HepG2 (cell line): ENCODE results near the gene PSMA7. TPM values are rescaled to one million over a fixed set of nuclear protein-coding genes. Genes with fewer than 3 reads are reported as not detected.

Source experiments
- ATF4 ChIP-seq, 2 experiments: fragments of 450-650 bp in 1 of 2; sonication (generic) in 1 of 2; formaldehyde crosslinking; IDR thresholded peaks; 2 replicates each; pipeline versions ENCODE4 v1.5.0 to v1.8.0; 2020 to 2022; ENCODE audit warnings: mild to moderate bottlenecking in 1 of 2, missing genetic modification reagents in 1 of 2
- BCLAF1 ChIP-seq: fragments of 450-650 bp; IDR thresholded peaks from 2 replicates; pipeline ENCODE4 v1.6.1; 2017; ENCODE audit warnings: mild to moderate bottlenecking
- GATAD1 ChIP-seq: IDR thresholded peaks from 2 replicates; pipeline ENCODE4 v1.6.1; 2016; ENCODE audit warnings: missing genetic modification reagents, missing compliant biosample characterization
- NFATC3 ChIP-seq: sonication (generic); formaldehyde crosslinking; IDR thresholded peaks from 2 replicates; pipeline ENCODE4 v1.5.1; 2020; ENCODE audit warnings: mild to moderate bottlenecking, missing genetic modification reagents
- PRDM10 ChIP-seq: sonication (generic); formaldehyde crosslinking; IDR thresholded peaks from 2 replicates; pipeline ENCODE4 v1.4.0; 2020; ENCODE audit warnings: low read depth, missing genetic modification reagents
- PRDM4 ChIP-seq: sonication (generic); formaldehyde crosslinking; IDR thresholded peaks from 2 replicates; pipeline ENCODE4 v1.9.0; 2021; ENCODE audit warnings: missing genetic modification reagents, borderline replicate concordance
- RAD21 ChIP-seq: fragments of 450-650 bp; formaldehyde crosslinking; IDR thresholded peaks from 2 replicates; pipeline ENCODE4 v1.5.0; 2020; ENCODE audit warnings: mild to moderate bottlenecking
- SNRNP70 ChIP-seq: fragments of 200-400 bp; formaldehyde crosslinking; IDR thresholded peaks from 2 replicates; pipeline ENCODE4 v1.6.1; 2017; ENCODE audit warnings: mild to moderate bottlenecking, low read depth, low read length, moderate library complexity
- TGIF2 ChIP-seq: IDR thresholded peaks from 2 replicates; pipeline ENCODE4 v1.6.1; 2016; ENCODE audit warnings: control low read depth, missing compliant biosample characterization
- USF2 ChIP-seq, 2 experiments: sonication (generic) in 1 of 2; formaldehyde crosslinking in 1 of 2; IDR thresholded peaks; 2 replicates each; pipeline versions ENCODE4 v1.5.1 to v1.6.1; 2011 to 2020; ENCODE audit warnings: borderline replicate concordance in 1 of 2, low read depth in 1 of 2, low read length in 1 of 2, mild to moderate bottlenecking in 1 of 2, missing genetic modification reagents in 1 of 2, moderate library complexity in 1 of 2
- ZFP62 ChIP-seq: sonication (generic); formaldehyde crosslinking; IDR thresholded peaks from 2 replicates; pipeline ENCODE4 v1.4.0; 2020; ENCODE audit warnings: missing genetic modification reagents
- ZIK1 ChIP-seq: sonication (generic); formaldehyde crosslinking; IDR thresholded peaks from 2 replicates; pipeline ENCODE4 v1.5.0; 2020; ENCODE audit warnings: mild to moderate bottlenecking, low read depth, missing genetic modification reagents, borderline replicate concordance
- ZNF180 ChIP-seq: sonication (generic); formaldehyde crosslinking; IDR thresholded peaks from 2 replicates; pipeline ENCODE4 v1.4.0; 2020; ENCODE audit warnings: low read depth, missing genetic modification reagents, borderline replicate concordance
- ZNF33B ChIP-seq: sonication (generic); formaldehyde crosslinking; IDR thresholded peaks from 2 replicates; pipeline ENCODE4 v1.5.1; 2020; ENCODE audit warnings: mild to moderate bottlenecking, missing genetic modification reagents
- polyA plus RNA-seq, 8 experiments: library from polyadenylated mRNA; depleted of rRNA in 3 of 8; stranded (reverse) in 7 of 8; unstranded in 1 of 8; fragments of >200 nt; fragmentation: Illumina TruSeq in 4 of 8; extraction: Trizol in 4 of 8; gene quantifications; 2 replicates each; pipeline versions ENCODE4 v1.2.1 to v1.2.3, GENCODE V29; 2011 to 2016; ENCODE audit warnings: low read depth in 4 of 8, missing spikeins in 1 of 8, mixed read lengths in 1 of 8; ENCODE audit not compliant: insufficient read depth in 1 of 8
- total RNA-seq, 5 experiments: library from RNA; depleted of rRNA; stranded (reverse); fragments of >200 nt; fragmentation: Illumina TruSeq; extraction: Trizol; gene quantifications; 2 replicates each; pipeline ENCODE4 v1.2.3, GENCODE V29; 2016; ENCODE audit warnings: low read depth in 1 of 5

Gene PSMA7
- total and polyA plus RNA-seq, 2 of the 13 experiments (the other 11 are each of a cell fraction or from before 2014, with no cell fraction given), result 531 to 631 TPM

GRCh38 chr20:62182469-62183425 is 39.6 kb upstream of the PSMA7 start, which contains the start of gene MTG2 (continued):
- TF ChIP-seq RAD21 (CRISPR knock-in tag) (peak; percentile 79), PRDM4 (CRISPR knock-in tag) (peak; percentile 42; the same call in 1 of the 2 replicates), NFATC3 (CRISPR knock-in tag) (0 out of 2 replicates have a peak, but pooled peaks have one; percentile 68), BCLAF1 (no peak), GATAD1 (CRISPR knock-in tag) (peak; percentile 99), PRDM10 (CRISPR knock-in tag) (peak; percentile 90), TGIF2 (CRISPR knock-in tag) (peak; percentile 75), ZIK1 (peak; percentile 97; the same call in 1 of the 2 replicates), ZNF33B (CRISPR knock-in tag) (peak; percentile 97), SNRNP70 (no peak), ZFP62 (CRISPR knock-in tag) (peak; percentile 98; the same call in 1 of the 2 replicates), USF2 (IDR thresholded peaks at IDR 0.05; ENCODE audit: low read depth, low read length) (no peak), USF2 (CRISPR knock-in tag; IDR thresholded peaks at IDR 0.05; ENCODE audit: borderline replicate concordance) (no peak; the same call in 1 of the 2 replicates), ATF4 (CRISPR knock-in tag; IDR thresholded peaks at IDR 0.05) (peak in 1 of 2 experiments; percentile 83; a peak in 2 of 4 replicates), ZNF180 (peak; percentile 96; the same call in 1 of the 2 replicates)
